CD4-positive, alpha-beta memory T cell (primary cell): Measurements from ENCODE around the gene PTH1R. TPM values are rescaled to one million over a fixed set of nuclear protein-coding genes. Genes with fewer than 3 reads are reported as not detected.

Source experiments
- CTCF ChIA-PET: fragments of 350-600 bp; sonication (Branson Sonifier 250); formaldehyde crosslinking; loops from one replicate; lab custom pipeline; 2021; ENCODE audit warnings: inconsistent platforms; ENCODE audit not compliant: partially characterized antibody; lab: Charles Lee
- POLR2A ChIA-PET: fragments of 350-600 bp; sonication (Branson Sonifier 250); formaldehyde crosslinking; loops from one replicate; lab custom pipeline; 2021; ENCODE audit not compliant: partially characterized antibody; lab: Charles Lee
- DNase-seq, 5 donors: peaks; one replicate each; pipeline versions ENCODE4 v3.0.0 to v3.0.0-alpha.2; 2020 to 2022; ENCODE audit warnings: mixed read lengths in 1 of 5
- H3K27ac ChIP-seq: one replicate; pipeline ENCODE4 v1.7.0; 2013; ENCODE audit warnings: low read depth, low read length
- H3K27me3 ChIP-seq: 2 replicates; pipeline ENCODE4 v1.7.0; 2013; ENCODE audit warnings: mild to moderate bottlenecking, low read length, moderate library complexity; ENCODE audit not compliant: insufficient read depth
- H3K36me3 ChIP-seq: 2 replicates; pipeline ENCODE4 v1.7.0; 2013; ENCODE audit warnings: mild to moderate bottlenecking, low read length, moderate library complexity; ENCODE audit not compliant: insufficient read depth
- H3K4me1 ChIP-seq: 2 replicates; pipeline ENCODE4 v1.7.0; 2013; ENCODE audit warnings: mild to moderate bottlenecking, low read length, moderate library complexity; ENCODE audit not compliant: insufficient read depth
- H3K4me3 ChIP-seq, 2 donors: one replicate each; pipeline ENCODE4 v1.7.0; 2013; ENCODE audit warnings: low read length in 2 of 2, mild to moderate bottlenecking in 1 of 2
- H3K9me3 ChIP-seq, 2 donors: one replicate each; pipeline ENCODE4 v1.7.0; 2013; ENCODE audit warnings: low read length in 2 of 2, control low read depth in 1 of 2; ENCODE audit not compliant: control insufficient read depth in 1 of 2
- H3K27ac Mint-ChIP-seq, 7 donors: one replicate each; pipeline ENCODE4 v1.8.0; 2020 to 2021; ENCODE audit warnings: mixed read lengths in 7 of 7, mild to moderate bottlenecking in 6 of 7, inconsistent platforms in 3 of 7, moderate library complexity in 3 of 7
- H3K27me3 Mint-ChIP-seq, 2 donors: one replicate each; pipeline ENCODE4 v1.8.0; 2020 to 2021; ENCODE audit warnings: mixed read lengths in 2 of 2
- H3K36me3 Mint-ChIP-seq, 2 donors: one replicate each; pipeline ENCODE4 v1.8.0; 2020 to 2021; ENCODE audit warnings: mixed read lengths in 2 of 2, inconsistent platforms in 1 of 2, mild to moderate bottlenecking in 1 of 2
- H3K4me1 Mint-ChIP-seq, 4 donors: one replicate each; pipeline ENCODE4 v1.8.0; 2020 to 2021; ENCODE audit warnings: mixed read lengths in 4 of 4, mild to moderate bottlenecking in 1 of 4
- H3K4me3 Mint-ChIP-seq, 8 donors: one replicate each; pipeline ENCODE4 v1.8.0; 2020 to 2021; ENCODE audit warnings: mixed read lengths in 8 of 8, mild to moderate bottlenecking in 7 of 8, moderate library complexity in 6 of 8, inconsistent platforms in 3 of 8
- H3K9me3 Mint-ChIP-seq, 8 donors: one replicate each; pipeline ENCODE4 v1.8.0; 2020 to 2021; ENCODE audit warnings: mixed read lengths in 8 of 8, mild to moderate bottlenecking in 5 of 8, inconsistent platforms in 3 of 8, moderate library complexity in 1 of 8
- intact Hi-C: fragments of 100-400 bp; cut with micrococcal nuclease; formaldehyde crosslinking; loops from one replicate; pipeline ENCODE4 v1.15.1; 2023
- polyA plus RNA-seq, 2 donors: library from polyadenylated mRNA; unstranded; fragments of 300-500 nt; fragmentation: Illumina TruSeq; gene quantifications; one replicate each; pipeline ENCODE4 v1.2.3, GENCODE V29; 2021
- total RNA-seq, 2 experiments: library from RNA; stranded (reverse); gene quantifications; one replicate each; pipeline ENCODE4 v1.2.3, GENCODE V29; 2021

PTH1R gene
- total and polyA plus RNA-seq, 4 experiments from 2014 or later, result not detected

- H3K36me3 Mint-ChIP-seq, result peaks cover 0 to 13% of the 10 kb centered on the region in 2 donors
- peaks cover 70 to 94% (median 80%) of the 10 kb centered on the region in 4 donors for H3K4me1 Mint-ChIP-seq
- Histone ChIP-seq H3K27ac (peak overlapping the region; percentile 69), H3K36me3 (no peaks in the 10 kb centered on the region), H3K4me3 (peak overlapping the region in 1 of 2 donors; percentile 13), H3K27me3 (no peaks in the 10 kb centered on the region), H3K4me1 (peaks cover 88% of the 10 kb centered on the region), H3K9me3 (no peaks in the 10 kb centered on the region)
- no peaks in the 10 kb centered on the region for H3K27me3 Mint-ChIP-seq
- intact Hi-C loops, result loop anchor here (1.0 to 2.0 kb wide), 2 partner anchors 31 to 39 kb away; partner anchors contain the start of gene NBEAL2
- peak overlapping the region; percentile 95 to 99 (median 97) for H3K27ac Mint-ChIP-seq
- peaks cover 0 to 2% (median 0%) of the 10 kb centered on the region in 8 donors for H3K9me3 Mint-ChIP-seq
- peak overlapping the region; percentile 56 to 85 (median 78) for H3K4me3 Mint-ChIP-seq
- ChIA-PET CTCF (interaction anchor here (0.9 to 2.3 kb wide), 11 partner anchors 10 to 51 kb away, joined by 3 to 12 read pairs (median 6); partner anchors contain the start of gene NBEAL2), POLR2A (interaction anchor here (1.0 to 4.2 kb wide), 13 partner anchors 9 to 50 kb away, joined by 3 to 116 read pairs (median 7); partner anchors contain the start of genes CCDC12 and NBEAL2)
- DNase-seq, result peak; percentile 73 to 97 (median 83)
Observed at GRCh38 chr3:46947981-46948791, 70.7 kb downstream of the PTH1R start.

GRCh38 chr3:46948830-46949671, 71.5 kb downstream of the PTH1R start:
- Mint-ChIP-seq H3K36me3 (peaks cover 0 to 13% of the 10 kb centered on the region in 2 donors), H3K4me3 (peak overlapping the region; percentile 23 to 85 (median 78)), H3K9me3 (peaks cover 0 to 2% (median 0%) of the 10 kb centered on the region in 8 donors), H3K27me3 (no peaks in the 10 kb centered on the region), H3K27ac (peak overlapping the region; percentile 95 to 99 (median 97)), H3K4me1 (peaks cover 78 to 96% (median 87%) of the 10 kb centered on the region in 4 donors)
- intact Hi-C loops, result loop anchor here (1.0 to 2.0 kb wide), 2 partner anchors 30 to 38 kb away; partner anchors contain the start of gene NBEAL2
- H3K27me3 ChIP-seq, result no peaks in the 10 kb centered on the region
- DNase-seq, result peak in 1 of 5 donors; percentile 60
- POLR2A ChIA-PET, result interaction anchor here (2.6 to 4.2 kb wide), 6 partner anchors 10 to 49 kb away, joined by 13 to 116 read pairs (median 20); partner anchors contain the start of genes CCDC12 and NBEAL2
- H3K36me3 ChIP-seq, result no peaks in the 10 kb centered on the region
- H3K27ac ChIP-seq, result peak overlapping the region; percentile 69
- CTCF ChIA-PET, result interaction anchor here (1.0 to 2.3 kb wide), 5 partner anchors 10 to 49 kb away, joined by 3 to 8 read pairs (median 5); partner anchors contain the start of gene NBEAL2
- H3K4me3 ChIP-seq, result peak overlapping the region in 1 of 2 donors; percentile 13
- H3K9me3 ChIP-seq, result no peaks in the 10 kb centered on the region
- peaks cover 95% of the 10 kb centered on the region for H3K4me1 ChIP-seq

GRCh38 chr3:46950177-46950576, 72.7 kb downstream of the PTH1R start:
- Mint-ChIP-seq H3K4me3 (peak overlapping the region in 7 of 8 donors; percentile 26 to 78 (median 59)), H3K36me3 (peaks cover 0 to 12% of the 10 kb centered on the region in 2 donors), H3K27me3 (no peaks in the 10 kb centered on the region), H3K4me1 (peaks cover 79 to 97% (median 89%) of the 10 kb centered on the region in 4 donors), H3K9me3 (peaks cover 0 to 2% (median 0%) of the 10 kb centered on the region in 8 donors), H3K27ac (peak overlapping the region; percentile 63 to 98 (median 86))
- no peak overlapping the region for H3K4me3 ChIP-seq
- ChIA-PET CTCF (no interaction called here), POLR2A (interaction anchor here (0.6 to 1.1 kb wide), 2 partner anchors 31 to 36 kb away, joined by 3 read pairs; no protein-coding TSS in a partner anchor)
- H3K36me3 ChIP-seq, result no peaks in the 10 kb centered on the region
- no peaks in the 10 kb centered on the region for H3K9me3 ChIP-seq
- no peaks in the 10 kb centered on the region for H3K27me3 ChIP-seq
- intact Hi-C loops, result no loop called here
- no peak for DNase-seq
- H3K4me1 ChIP-seq, result peaks cover 95% of the 10 kb centered on the region
- no peak overlapping the region for H3K27ac ChIP-seq

- H3K27ac Mint-ChIP-seq, result peak overlapping the region; percentile 15 to 80 (median 72)
- no peak overlapping the region for H3K4me3 ChIP-seq
- ChIA-PET CTCF (interaction anchor here (1.4 kb wide), 1 partner anchor 26 kb away, joined by 3 read pairs; the partner anchor contains the start of gene CCDC12), POLR2A (interaction anchor here (0.9 to 1.1 kb wide), 2 partner anchors 22 to 35 kb away, joined by 3 to 4 read pairs; no protein-coding TSS in a partner anchor)
- H3K4me1 Mint-ChIP-seq, result peaks cover 80 to 97% (median 89%) of the 10 kb centered on the region in 4 donors
- peaks cover 0 to 8% of the 10 kb centered on the region in 2 donors for H3K36me3 Mint-ChIP-seq
- H3K4me3 Mint-ChIP-seq, result peak overlapping the region in 4 of 8 donors; percentile 15 to 60 (median 52)
- peaks cover 95% of the 10 kb centered on the region for H3K4me1 ChIP-seq
- H3K27me3 ChIP-seq, result no peaks in the 10 kb centered on the region
- H3K27ac ChIP-seq, result no peak overlapping the region
- H3K36me3 ChIP-seq, result no peaks in the 10 kb centered on the region
- no peaks in the 10 kb centered on the region for H3K27me3 Mint-ChIP-seq
- DNase-seq, result no peak
- H3K9me3 ChIP-seq, result no peaks in the 10 kb centered on the region
- intact Hi-C loops, result no loop called here
- peaks cover 0 to 2% (median 0%) of the 10 kb centered on the region in 8 donors for H3K9me3 Mint-ChIP-seq
Observed at GRCh38 chr3:46950650-46951241, 73.2 kb downstream of the PTH1R start.

GRCh38 chr3:46952813-46953212, 75.3 kb downstream of the PTH1R start:
- Histone ChIP-seq H3K4me3 (no peak overlapping the region), H3K9me3 (no peaks in the 10 kb centered on the region), H3K27ac (no peak overlapping the region), H3K36me3 (no peaks in the 10 kb centered on the region), H3K27me3 (no peaks in the 10 kb centered on the region), H3K4me1 (peaks cover 92% of the 10 kb centered on the region)
- no peaks in the 10 kb centered on the region for H3K27me3 Mint-ChIP-seq
- CTCF ChIA-PET, result interaction anchor here (1.0 to 2.1 kb wide), 4 partner anchors 10 to 46 kb away, joined by 3 to 6 read pairs (median 4); no protein-coding TSS in a partner anchor
- peaks cover 0 to 2% (median 0%) of the 10 kb centered on the region in 8 donors for H3K9me3 Mint-ChIP-seq
- POLR2A ChIA-PET, result interaction anchor here (1.1 to 2.3 kb wide), 2 partner anchors 23 to 26 kb away, joined by 6 to 14 read pairs; partner anchors contain the start of gene CCDC12
- peak overlapping the region; percentile 5 to 79 (median 28) for H3K27ac Mint-ChIP-seq
- H3K4me3 Mint-ChIP-seq, result peak overlapping the region in 5 of 8 donors; percentile 11 to 84 (median 79)
- H3K36me3 Mint-ChIP-seq, result peaks cover 0 to 3% of the 10 kb centered on the region in 2 donors
- DNase-seq, result no peak
- H3K4me1 Mint-ChIP-seq, result peaks cover 73 to 92% (median 83%) of the 10 kb centered on the region in 4 donors
- intact Hi-C loops, result no loop called here
